Heart left ventricle (tissue), 13 donors: ENCODE results near the gene AP2S1.

Source experiments
- POLR2A ChIP-seq, 2 donors: fragments of 450-650 bp; IDR thresholded peaks; one replicate each; pipeline ENCODE4 v1.6.1; 2017; ENCODE audit warnings: antibody characterized with exemption in 2 of 2, mild to moderate bottlenecking in 2 of 2, moderate library complexity in 2 of 2
- TF ChIP-seq, protein P1 (sequence below), 12 donors: fragments of 200-600 bp; sonication (generic) in 4 of 12; IDR thresholded peaks; one replicate each; pipeline versions ENCODE4 v1.5.0 to v1.8.0; 2018 to 2022; ENCODE audit warnings: antibody characterized with exemption in 12 of 12, mild to moderate bottlenecking in 5 of 12
- donor health status: ischemic (EF 13 %, LVEDD 7.1; RV severe dilation, severe dysfunction).
- donor health status: DM: no; HTN: yes; CAD: no.
- donor health status: DM: no; HTN: no; CAD: no.
- donor health status: ischemic (EF 25% LVEDD 6.9; RV normal size, moderate dysfunction).
- donor health status: ischemic (EF 25% LVEDD 5.7; RV mildly dilated, moderate dysfunction).
- donor health status: ischemic (EF 35%, LVEDD 5.7; RV mildly dilated, moderate dysfunction).
- donor health status: nonischemic (EF 11% LVEDD 7.7; RV severe dilation, severe dysfunction).
- donor health status: DM: yes; HTN: yes; CAD: no.
- donor health status: PGD.
- donor health status: ischemic (EF 29% LVEDD 5.4; RV normal size, mild dysfunction).
- donor health status: nonischemic (EF 23%, LVEDD 6.1; RV moderate dilation, normal function).

GRCh38 chr19:46861691-46862502 is 11.3 kb upstream of the AP2S1 start:
- TF ChIP-seq, protein P1, sequence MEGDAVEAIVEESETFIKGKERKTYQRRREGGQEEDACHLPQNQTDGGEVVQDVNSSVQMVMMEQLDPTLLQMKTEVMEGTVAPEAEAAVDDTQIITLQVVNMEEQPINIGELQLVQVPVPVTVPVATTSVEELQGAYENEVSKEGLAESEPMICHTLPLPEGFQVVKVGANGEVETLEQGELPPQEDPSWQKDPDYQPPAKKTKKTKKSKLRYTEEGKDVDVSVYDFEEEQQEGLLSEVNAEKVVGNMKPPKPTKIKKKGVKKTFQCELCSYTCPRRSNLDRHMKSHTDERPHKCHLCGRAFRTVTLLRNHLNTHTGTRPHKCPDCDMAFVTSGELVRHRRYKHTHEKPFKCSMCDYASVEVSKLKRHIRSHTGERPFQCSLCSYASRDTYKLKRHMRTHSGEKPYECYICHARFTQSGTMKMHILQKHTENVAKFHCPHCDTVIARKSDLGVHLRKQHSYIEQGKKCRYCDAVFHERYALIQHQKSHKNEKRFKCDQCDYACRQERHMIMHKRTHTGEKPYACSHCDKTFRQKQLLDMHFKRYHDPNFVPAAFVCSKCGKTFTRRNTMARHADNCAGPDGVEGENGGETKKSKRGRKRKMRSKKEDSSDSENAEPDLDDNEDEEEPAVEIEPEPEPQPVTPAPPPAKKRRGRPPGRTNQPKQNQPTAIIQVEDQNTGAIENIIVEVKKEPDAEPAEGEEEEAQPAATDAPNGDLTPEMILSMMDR (IDR thresholded peaks at IDR 0.05) = no peak
- no peak for TF ChIP-seq POLR2A (IDR thresholded peaks at IDR 0.05)
